ENCODE data around the gene TSSK2.

TSSK2 gene

DNA sequence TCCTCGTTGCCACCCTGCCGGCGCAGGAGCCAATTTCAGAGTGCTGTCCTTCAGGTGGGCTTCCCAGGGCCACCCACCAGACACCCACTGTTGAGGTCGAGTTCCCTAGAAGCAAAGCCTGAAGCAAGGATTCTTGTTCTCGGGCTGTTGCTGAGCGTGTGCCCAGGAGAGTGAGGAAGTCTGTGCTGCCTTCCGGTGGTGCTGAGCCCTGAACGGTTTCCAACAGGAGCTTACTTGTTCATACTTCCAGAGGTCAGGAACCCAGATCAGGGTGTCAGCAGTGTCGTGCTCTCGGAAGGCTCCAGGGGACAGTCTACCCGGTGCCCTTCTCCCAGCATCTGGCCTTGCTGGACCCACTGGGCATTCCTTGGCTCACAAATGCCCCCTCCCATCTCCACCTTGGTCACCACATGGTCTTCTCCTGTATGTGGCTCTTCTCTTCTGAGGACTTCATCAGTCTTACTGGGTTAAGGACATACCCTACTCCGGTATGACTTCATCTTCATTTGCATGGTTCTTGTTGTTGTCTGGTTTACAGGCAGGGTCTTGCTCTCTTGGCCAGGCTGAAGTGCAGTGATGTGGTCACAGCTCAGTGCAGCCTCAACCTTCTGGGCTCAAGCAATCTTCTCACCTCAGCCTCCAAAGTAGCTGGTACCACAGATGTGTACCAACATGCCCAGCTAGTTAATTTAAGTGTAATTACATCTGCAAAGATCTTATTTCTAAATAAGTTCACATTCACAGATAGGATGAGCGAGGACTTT lies 36.2 kb downstream of the TSSK2 start:
- H3K36me3 ChIP-seq (ENCODE audit: control insufficient read depth in 2 of 2, insufficient read depth in 2 of 2, low read length in 2 of 2): no peaks in the 10 kb centered on the region
- no peak overlapping the region for H3K9ac ChIP-seq (ENCODE audit: low read depth in 1 of 2, low read length in 2 of 2)
- H3K27ac ChIP-seq (ENCODE audit: low read depth in 2 of 2, low read length in 2 of 2): no peak overlapping the region
- H3K27me3 ChIP-seq (ENCODE audit: control insufficient read depth in 2 of 2, insufficient read depth in 2 of 2, low read length in 2 of 2): peaks cover 30 to 33% of the 10 kb centered on the region in 2 donors
- no peak overlapping the region for H3K4me3 ChIP-seq (ENCODE audit: low read length in 2 of 2)
- no peaks in the 10 kb centered on the region for H3K9me3 ChIP-seq (ENCODE audit: control insufficient read depth in 2 of 2, low read length in 2 of 2)
- H3K4me1 ChIP-seq (ENCODE audit: control insufficient read depth in 2 of 2, insufficient read depth in 2 of 2, low read length in 2 of 2): peaks cover 11 to 16% of the 10 kb centered on the region in 2 donors

GRCh38 chr22:19168088-19168890 lies 37.2 kb downstream of the TSSK2 start:
- Histone ChIP-seq H3K36me3 (ENCODE audit: control insufficient read depth in 2 of 2, insufficient read depth in 2 of 2, low read length in 2 of 2) (no peaks in the 10 kb centered on the region), H3K4me3 (ENCODE audit: low read length in 2 of 2) (no peak overlapping the region), H3K4me1 (ENCODE audit: control insufficient read depth in 2 of 2, insufficient read depth in 2 of 2, low read length in 2 of 2) (peaks cover 21 to 25% of the 10 kb centered on the region in 2 donors), H3K27ac (ENCODE audit: low read depth in 2 of 2, low read length in 2 of 2) (no peak overlapping the region), H3K9me3 (ENCODE audit: control insufficient read depth in 2 of 2, low read length in 2 of 2) (no peaks in the 10 kb centered on the region), H3K27me3 (ENCODE audit: control insufficient read depth in 2 of 2, insufficient read depth in 2 of 2, low read length in 2 of 2) (peaks cover 30% of the 10 kb centered on the region in 2 donors), H3K9ac (ENCODE audit: low read depth in 1 of 2, low read length in 2 of 2) (no peak overlapping the region)

DNA sequence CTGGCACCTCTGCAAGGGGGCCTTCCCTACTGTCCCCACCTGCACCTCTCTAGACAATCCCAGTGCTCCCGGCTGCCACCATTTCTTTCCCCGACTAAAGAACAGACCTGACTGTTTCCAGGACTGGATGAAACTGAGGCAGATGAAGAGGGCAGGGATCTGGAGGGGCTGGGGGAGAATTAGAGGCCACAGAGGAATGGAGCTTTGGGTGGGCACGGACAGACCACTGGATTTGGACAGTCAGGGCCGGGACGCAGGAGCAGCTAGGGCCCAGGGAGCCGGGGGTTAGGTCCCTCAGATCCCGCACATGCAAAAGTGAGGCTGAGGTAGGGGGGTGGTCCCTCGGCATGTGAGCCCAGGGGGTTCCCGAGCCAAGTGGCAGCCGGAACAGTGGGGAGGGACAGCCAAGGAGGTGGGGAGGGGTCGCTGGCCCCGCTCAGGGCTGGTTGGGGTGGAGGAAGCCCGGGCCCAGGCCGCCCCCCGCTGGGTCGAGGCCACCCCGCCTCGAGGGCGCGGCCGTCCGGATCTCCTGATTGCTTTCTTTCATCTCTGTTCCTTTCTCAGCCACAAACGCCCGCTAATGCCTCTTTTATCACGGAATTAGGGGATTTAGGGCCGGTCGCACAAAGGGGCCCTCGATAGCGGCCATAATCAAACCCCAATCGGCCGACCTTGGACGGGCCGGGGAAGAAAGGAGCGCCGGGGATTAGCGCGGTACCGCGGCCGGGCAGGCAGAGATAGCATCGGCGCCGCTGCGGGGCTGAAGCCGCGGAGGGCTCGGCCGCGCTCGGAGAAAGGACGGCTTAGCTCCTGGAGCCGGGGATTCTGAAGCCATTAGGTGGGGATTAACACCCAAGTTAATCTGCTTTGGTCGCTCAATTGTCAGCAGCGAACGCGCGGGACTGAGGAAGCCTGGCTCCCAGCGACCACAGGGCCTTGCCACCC lies 38.2 kb downstream of the TSSK2 start:
- Histone ChIP-seq H3K9me3 (ENCODE audit: control insufficient read depth in 2 of 2, low read length in 2 of 2) (no peaks in the 10 kb centered on the region), H3K4me1 (ENCODE audit: control insufficient read depth in 2 of 2, insufficient read depth in 2 of 2, low read length in 2 of 2) (peaks cover 25 to 34% of the 10 kb centered on the region in 2 donors), H3K4me3 (ENCODE audit: low read length in 2 of 2) (peak overlapping the region in 1 of 2 donors; percentile 22), H3K9ac (ENCODE audit: low read depth in 1 of 2, low read length in 2 of 2) (peak overlapping the region; percentile 3 to 11), H3K27me3 (ENCODE audit: control insufficient read depth in 2 of 2, insufficient read depth in 2 of 2, low read length in 2 of 2) (peaks cover 30% of the 10 kb centered on the region in 2 donors), H3K36me3 (ENCODE audit: control insufficient read depth in 2 of 2, insufficient read depth in 2 of 2, low read length in 2 of 2) (no peaks in the 10 kb centered on the region), H3K27ac (ENCODE audit: low read depth in 2 of 2, low read length in 2 of 2) (no peak overlapping the region)

DNA sequence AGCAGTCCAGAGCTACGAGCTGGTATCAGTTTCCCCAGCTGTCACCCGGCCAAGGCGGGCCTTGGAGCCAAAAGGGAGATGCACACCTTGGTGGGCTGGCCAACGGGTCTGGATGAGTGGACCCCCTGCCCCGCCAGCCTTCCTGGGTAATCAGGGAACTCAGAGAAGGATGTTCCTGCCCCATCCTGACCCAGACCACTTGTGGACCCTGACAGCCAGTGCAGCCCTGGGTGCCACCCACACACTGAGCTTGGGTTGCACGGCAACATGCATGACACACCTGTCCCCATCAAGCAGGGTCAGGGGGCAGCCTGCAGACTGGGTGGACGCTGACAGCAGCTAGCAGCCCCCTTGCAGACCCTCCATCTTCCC lies 38.8 kb downstream of the TSSK2 start:
- peak overlapping the region in 1 of 2 donors; percentile 11 for H3K9ac ChIP-seq (ENCODE audit: low read depth in 1 of 2, low read length in 2 of 2)
- H3K4me3 ChIP-seq (ENCODE audit: low read length in 2 of 2): peak overlapping the region in 1 of 2 donors; percentile 22

DNA sequence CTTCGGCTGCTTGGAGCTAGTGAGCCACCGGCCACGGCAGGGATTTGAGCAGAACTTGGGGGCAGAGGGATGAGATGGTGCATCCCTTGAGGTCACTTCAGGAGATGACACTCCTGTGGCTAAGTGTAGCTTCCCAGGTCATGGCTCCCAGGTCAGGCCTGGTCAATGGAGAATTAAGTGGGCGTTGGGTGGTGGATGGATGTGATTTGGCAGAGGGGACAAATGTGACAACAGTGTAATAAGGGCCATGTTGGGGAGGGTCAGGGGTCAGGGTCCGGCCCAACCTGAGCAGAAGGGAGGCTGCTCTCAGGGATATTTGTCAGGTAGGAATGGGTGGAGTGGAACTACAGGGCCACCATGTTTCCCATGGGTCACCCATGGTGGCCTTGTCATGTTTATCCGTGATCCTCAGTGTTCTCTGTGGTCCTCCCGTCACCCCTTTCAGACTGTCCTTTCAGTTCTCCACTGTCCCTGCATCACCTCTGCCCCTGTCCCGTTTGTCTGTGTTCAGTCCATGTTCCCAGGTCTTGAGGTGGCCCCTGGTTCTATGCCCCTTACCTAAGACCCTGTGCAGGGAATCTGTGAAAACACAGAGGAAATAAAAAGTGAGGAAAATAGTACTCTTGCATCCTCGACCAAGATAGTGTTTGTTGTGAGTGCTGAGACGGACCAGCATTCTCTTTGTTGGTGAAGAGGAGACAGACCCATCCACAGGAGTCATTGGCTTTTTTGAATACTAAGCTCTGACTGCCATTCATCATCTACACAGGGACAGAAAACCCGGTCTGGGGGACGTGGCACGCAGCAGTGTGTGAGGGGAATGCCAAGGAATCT lies 41.3 kb downstream of the TSSK2 start:
- peak overlapping the region; percentile 81 to 89 for H3K4me3 ChIP-seq (ENCODE audit: low read length in 2 of 2)
- H3K27me3 ChIP-seq (ENCODE audit: control insufficient read depth in 2 of 2, insufficient read depth in 2 of 2, low read length in 2 of 2): peaks cover 22 to 25% of the 10 kb centered on the region in 2 donors
- peak overlapping the region; percentile 85 to 98 for H3K9ac ChIP-seq (ENCODE audit: low read depth in 1 of 2, low read length in 2 of 2)
- H3K9me3 ChIP-seq (ENCODE audit: control insufficient read depth in 2 of 2, low read length in 2 of 2): no peaks in the 10 kb centered on the region
- H3K4me1 ChIP-seq (ENCODE audit: control insufficient read depth in 2 of 2, insufficient read depth in 2 of 2, low read length in 2 of 2): peaks cover 33 to 43% of the 10 kb centered on the region in 2 donors
- peak overlapping the region; percentile 31 to 80 for H3K27ac ChIP-seq (ENCODE audit: low read depth in 2 of 2, low read length in 2 of 2)
- peaks cover 4 to 6% of the 10 kb centered on the region in 2 donors for H3K36me3 ChIP-seq (ENCODE audit: control insufficient read depth in 2 of 2, insufficient read depth in 2 of 2, low read length in 2 of 2)

More for the DNA sequence above, 38.8 kb downstream of the TSSK2 start:
- Histone ChIP-seq H3K36me3 (ENCODE audit: control insufficient read depth in 2 of 2, insufficient read depth in 2 of 2, low read length in 2 of 2) (no peaks in the 10 kb centered on the region), H3K27ac (ENCODE audit: low read depth in 2 of 2, low read length in 2 of 2) (no peak overlapping the region), H3K4me1 (ENCODE audit: control insufficient read depth in 2 of 2, insufficient read depth in 2 of 2, low read length in 2 of 2) (peaks cover 27 to 34% of the 10 kb centered on the region in 2 donors), H3K27me3 (ENCODE audit: control insufficient read depth in 2 of 2, insufficient read depth in 2 of 2, low read length in 2 of 2) (peaks cover 30% of the 10 kb centered on the region in 2 donors), H3K9me3 (ENCODE audit: control insufficient read depth in 2 of 2, low read length in 2 of 2) (no peaks in the 10 kb centered on the region)

GRCh38 chr22:19173047-19174035 lies 42.2 kb downstream of the TSSK2 start:
- Histone ChIP-seq H3K27ac (ENCODE audit: low read depth in 2 of 2, low read length in 2 of 2) (peak overlapping the region; percentile 5 to 26), H3K27me3 (ENCODE audit: control insufficient read depth in 2 of 2, insufficient read depth in 2 of 2, low read length in 2 of 2) (peaks cover 16 to 17% of the 10 kb centered on the region in 2 donors), H3K9me3 (ENCODE audit: control insufficient read depth in 2 of 2, low read length in 2 of 2) (no peaks in the 10 kb centered on the region), H3K36me3 (ENCODE audit: control insufficient read depth in 2 of 2, insufficient read depth in 2 of 2, low read length in 2 of 2) (peaks cover 4 to 6% of the 10 kb centered on the region in 2 donors), H3K4me3 (ENCODE audit: low read length in 2 of 2) (peak overlapping the region; percentile 21 to 89), H3K9ac (ENCODE audit: low read depth in 1 of 2, low read length in 2 of 2) (peak overlapping the region in 1 of 2 donors; percentile 98), H3K4me1 (ENCODE audit: control insufficient read depth in 2 of 2, insufficient read depth in 2 of 2, low read length in 2 of 2) (peaks cover 35 to 46% of the 10 kb centered on the region in 2 donors)

- H3K9ac ChIP-seq (ENCODE audit: low read depth in 1 of 2, low read length in 2 of 2): no peak overlapping the region
- no peak overlapping the region for H3K4me3 ChIP-seq (ENCODE audit: low read length in 2 of 2)
- no peak overlapping the region for H3K27ac ChIP-seq (ENCODE audit: low read depth in 2 of 2, low read length in 2 of 2)
- peaks cover 36 to 51% of the 10 kb centered on the region in 2 donors for H3K4me1 ChIP-seq (ENCODE audit: control insufficient read depth in 2 of 2, insufficient read depth in 2 of 2, low read length in 2 of 2)
- H3K36me3 ChIP-seq (ENCODE audit: control insufficient read depth in 2 of 2, insufficient read depth in 2 of 2, low read length in 2 of 2): peaks cover 4 to 6% of the 10 kb centered on the region in 2 donors
- no peaks in the 10 kb centered on the region for H3K9me3 ChIP-seq (ENCODE audit: control insufficient read depth in 2 of 2, low read length in 2 of 2)
- H3K27me3 ChIP-seq (ENCODE audit: control insufficient read depth in 2 of 2, insufficient read depth in 2 of 2, low read length in 2 of 2): peaks cover 7% of the 10 kb centered on the region in 2 donors
Measured at GRCh38 chr22:19174106-19175025, 43.3 kb downstream of the TSSK2 start.
